Astrocyte (in vitro differentiated cells and primary cell): ENCODE results near the gene GGCT. TPM values are rescaled to one million over a fixed set of nuclear protein-coding genes. Genes with fewer than 3 reads are reported as not detected.
"Not testable (repeated sequence)": the region's sequence is repeated elsewhere in the genome, so short reads cannot be mapped to it uniquely, and the experiment has no call there.

Experiments used
- DNase-seq: peaks from one replicate; pipeline ENCODE4 v3.0.0-alpha.2; 2010; ENCODE audit warnings: low read depth
- FAIRE-seq: peaks from 2 replicates; lab custom pipeline; 2011; peaks lifted over from hg19 to GRCh38; lab: Jason Lieb, UNC
- H2AFZ ChIP-seq: 2 replicates; pipeline ENCODE4 v1.6.0; 2012; ENCODE audit warnings: low read depth, low read length, inconsistent platforms
- H3K27ac ChIP-seq: 2 replicates; pipeline ENCODE4 v1.5.1; 2011; ENCODE audit warnings: low read depth, low read length, inconsistent platforms
- H3K27me3 ChIP-seq: 2 replicates; pipeline ENCODE4 v1.6.0; 2011; ENCODE audit warnings: low read length, inconsistent platforms; ENCODE audit not compliant: insufficient read depth
- H3K36me3 ChIP-seq: 2 replicates; pipeline ENCODE4 v1.5.1; 2011; ENCODE audit warnings: low read length, inconsistent platforms; ENCODE audit not compliant: insufficient read depth
- H3K4me1 ChIP-seq: 2 replicates; pipeline ENCODE4 v1.5.1; 2011; ENCODE audit warnings: low read length, inconsistent platforms; ENCODE audit not compliant: insufficient read depth
- H3K4me2 ChIP-seq: 2 replicates; pipeline ENCODE4 v1.6.0; 2012; ENCODE audit warnings: low read length, inconsistent platforms
- H3K4me3 ChIP-seq: 2 replicates; pipeline ENCODE4 v1.5.1; 2011; ENCODE audit warnings: low read depth, mild to moderate bottlenecking, low read length, inconsistent platforms; ENCODE audit not compliant: insufficient read depth
- H3K79me2 ChIP-seq: 2 replicates; pipeline ENCODE4 v1.6.0; 2012; ENCODE audit warnings: mild to moderate bottlenecking, low read length, inconsistent platforms; ENCODE audit not compliant: insufficient read depth
- H3K9ac ChIP-seq: 2 replicates; pipeline ENCODE4 v1.6.0; 2012; ENCODE audit warnings: mild to moderate bottlenecking, low read length, inconsistent platforms
- H3K9me3 ChIP-seq: 2 replicates; pipeline ENCODE4 v1.5.1; 2012; ENCODE audit warnings: low read depth, mild to moderate bottlenecking, low read length, inconsistent platforms; ENCODE audit not compliant: insufficient read depth
- H4K20me1 ChIP-seq: 2 replicates; pipeline ENCODE4 v1.6.0; 2012; ENCODE audit warnings: low read length, inconsistent platforms; ENCODE audit not compliant: insufficient read depth
- H3K27ac Mint-ChIP-seq: one replicate; pipeline ENCODE4 v1.8.0; 2021; ENCODE audit warnings: mild to moderate bottlenecking, mixed read lengths; ENCODE audit not compliant: unreplicated experiment
- H3K27me3 Mint-ChIP-seq: one replicate; pipeline ENCODE4 v1.8.0; 2021; ENCODE audit warnings: low read depth, mixed read lengths; ENCODE audit not compliant: unreplicated experiment
- H3K36me3 Mint-ChIP-seq: one replicate; pipeline ENCODE4 v1.8.0; 2021; ENCODE audit warnings: low read depth, mixed read lengths; ENCODE audit not compliant: unreplicated experiment
- H3K4me1 Mint-ChIP-seq: one replicate; pipeline ENCODE4 v1.8.0; 2021; ENCODE audit warnings: low read depth, mixed read lengths; ENCODE audit not compliant: unreplicated experiment
- H3K4me3 Mint-ChIP-seq: one replicate; pipeline ENCODE4 v1.8.0; 2021; ENCODE audit warnings: mild to moderate bottlenecking, moderate library complexity, mixed read lengths; ENCODE audit not compliant: unreplicated experiment
- H3K9me3 Mint-ChIP-seq: one replicate; pipeline ENCODE4 v1.8.0; 2021; ENCODE audit warnings: mild to moderate bottlenecking, mixed read lengths; ENCODE audit not compliant: unreplicated experiment
- CTCF ChIP-seq: IDR thresholded peaks from 2 replicates; pipeline ENCODE4 v1.5.1; 2011; ENCODE audit warnings: low read depth, mild to moderate bottlenecking, inconsistent platforms, low read length, moderate library complexity; ENCODE audit not compliant: insufficient read depth
- EZH2 ChIP-seq: IDR thresholded peaks from 2 replicates; pipeline ENCODE4 v1.6.1; 2012; ENCODE audit warnings: mild to moderate bottlenecking, low read length, inconsistent platforms; ENCODE audit not compliant: insufficient read depth
- total RNA-seq: library from RNA; stranded (reverse); gene quantifications from 2 replicates; pipeline ENCODE4 v1.2.1, GENCODE V29; 2021

The GGCT gene
- total RNA-seq, 1 donor from 2014 or later: 29.6 TPM

- no peak for DNase-seq
- H3K36me3 Mint-ChIP-seq: peaks cover 7% of the 10 kb centered on the region
- no peak for TF ChIP-seq EZH2
- no peak for TF ChIP-seq CTCF
Observed at GRCh38 chr7:30491417-30491816, 13.2 kb downstream of the GGCT start.

GRCh38 chr7:30487371-30487770 lies 17.3 kb downstream of the GGCT start:
- Histone ChIP-seq H3K27me3 (no peaks in the 10 kb centered on the region), H3K79me2 (no peaks in the 10 kb centered on the region), H3K4me3 (no peak overlapping the region), H3K9me3 (no peaks in the 10 kb centered on the region), H3K27ac (no peak overlapping the region), H2AFZ (no peak overlapping the region), H3K4me1 (no peaks in the 10 kb centered on the region), H4K20me1 (no peaks in the 10 kb centered on the region), H3K36me3 (no peaks in the 10 kb centered on the region), H3K4me2 (no peak overlapping the region), H3K9ac (no peak overlapping the region)
- DNase-seq: no peak
- H3K27me3 Mint-ChIP-seq: no peaks in the 10 kb centered on the region
- no peaks in the 10 kb centered on the region for H3K36me3 Mint-ChIP-seq
- FAIRE-seq: no peak
- TF ChIP-seq EZH2 (no peak), CTCF (no peak)
- H3K4me3 Mint-ChIP-seq: no peak overlapping the region
- H3K9me3 Mint-ChIP-seq: peaks cover 3% of the 10 kb centered on the region
- H3K4me1 Mint-ChIP-seq: no peaks in the 10 kb centered on the region
- no peak overlapping the region for H3K27ac Mint-ChIP-seq

More at GRCh38 chr7:30491417-30491816, 13.2 kb downstream of the GGCT start:
- Histone ChIP-seq H3K9me3 (no peaks in the 10 kb centered on the region), H4K20me1 (no peaks in the 10 kb centered on the region), H3K9ac (no peak overlapping the region), H3K36me3 (peaks cover 4% of the 10 kb centered on the region), H3K4me2 (no peak overlapping the region), H3K27ac (no peak overlapping the region), H3K27me3 (no peaks in the 10 kb centered on the region), H3K4me1 (no peaks in the 10 kb centered on the region), H2AFZ (no peak overlapping the region), H3K79me2 (no peaks in the 10 kb centered on the region), H3K4me3 (no peak overlapping the region)
- Mint-ChIP-seq H3K9me3 (peaks cover 5% of the 10 kb centered on the region), H3K4me3 (no peak overlapping the region), H3K27ac (no peak overlapping the region), H3K27me3 (no peaks in the 10 kb centered on the region), H3K4me1 (no peaks in the 10 kb centered on the region)
- no peak for FAIRE-seq

GRCh38 chr7:30485667-30486066 lies 19.0 kb downstream of the GGCT start:
- Histone ChIP-seq H3K4me3 (no peak overlapping the region), H3K27me3 (no peaks in the 10 kb centered on the region), H3K9me3 (no peaks in the 10 kb centered on the region), H3K27ac (no peak overlapping the region), H3K36me3 (no peaks in the 10 kb centered on the region), H3K79me2 (no peaks in the 10 kb centered on the region), H2AFZ (no peak overlapping the region), H3K4me2 (no peak overlapping the region), H3K9ac (no peak overlapping the region), H4K20me1 (no peaks in the 10 kb centered on the region), H3K4me1 (no peaks in the 10 kb centered on the region)
- Mint-ChIP-seq H3K27me3 (no peaks in the 10 kb centered on the region), H3K9me3 (no peaks in the 10 kb centered on the region), H3K4me3 (no peak overlapping the region), H3K27ac (no peak overlapping the region), H3K4me1 (no peaks in the 10 kb centered on the region), H3K36me3 (no peaks in the 10 kb centered on the region)
- no peak for TF ChIP-seq EZH2
- no peak for TF ChIP-seq CTCF
- DNase-seq (no peak), FAIRE-seq (no peak)

- not testable (repeated sequence) for H3K27me3 Mint-ChIP-seq, H3K27me3 ChIP-seq, H3K9me3 ChIP-seq, H3K9me3 Mint-ChIP-seq, FAIRE-seq, H2AFZ ChIP-seq, H3K4me1 ChIP-seq, H3K4me2 ChIP-seq, H3K4me3 ChIP-seq, H4K20me1 ChIP-seq, H3K4me3 Mint-ChIP-seq, H3K9ac ChIP-seq, H3K36me3 ChIP-seq, H3K27ac Mint-ChIP-seq, H3K36me3 Mint-ChIP-seq, H3K79me2 ChIP-seq, DNase-seq, H3K27ac ChIP-seq
- H3K4me1 Mint-ChIP-seq: peaks cover 12% of the 10 kb centered on the region
Observed at GRCh38 chr7:30481416-30481815, 23.2 kb downstream of the GGCT start.
